Body of pancreas (tissue), 4 donors: ENCODE measurements around the gene PDE1C. TPM values are rescaled to one million over a fixed set of nuclear protein-coding genes. Genes with fewer than 3 reads are reported as not detected.

Source experiments
- ATAC-seq: fragments of 150-250 bp; one replicate; pipeline ENCODE4 v1.9.1; 2016
- DNase-seq, 4 donors: peaks; one replicate each; pipeline ENCODE4 v3.0.0-alpha.2; 2019
- H3K27ac ChIP-seq, 4 donors: fragments of 200-600 bp; sonication (generic); 1 replicate in 3 of 4; 2 replicates in 1 of 4; pipeline versions ENCODE4 v1.5.1 to v1.6.1; 2016 to 2019; ENCODE audit warnings: mild to moderate bottlenecking in 1 of 4, mixed read lengths in 1 of 4, moderate library complexity in 1 of 4
- H3K27me3 ChIP-seq, 2 donors: fragments of 200-600 bp; sonication (generic); one replicate each; pipeline ENCODE4 v1.6.0; 2016; ENCODE audit warnings: mild to moderate bottlenecking in 1 of 2
- H3K36me3 ChIP-seq, 2 donors: fragments of 200-600 bp; sonication (generic); replicated peaks in 1 of 2; 2 replicates each; pipeline ENCODE4 v1.5.1; 2016; ENCODE audit warnings: low read depth in 2 of 2; ENCODE audit not compliant: insufficient read depth in 1 of 2
- H3K4me1 ChIP-seq: fragments of 200-600 bp; sonication (generic); one replicate; pipeline ENCODE4 v1.6.0; 2016
- H3K4me3 ChIP-seq, 2 donors: fragments of 200-600 bp; sonication (generic); 1 replicate in 1 of 2; 2 replicates in 1 of 2; pipeline ENCODE4 v1.5.1; 2016 to 2019
- H3K9me3 ChIP-seq, 3 donors: fragments of 200-600 bp; sonication (generic); 1 replicate in 2 of 3; 2 replicates in 1 of 3; pipeline ENCODE4 v1.5.1; 2016
- POLR2A ChIP-seq, 3 donors: fragments of 450-650 bp; IDR thresholded peaks; one replicate each; pipeline ENCODE4 v1.6.1; 2016; ENCODE audit warnings: antibody characterized with exemption in 3 of 3, mild to moderate bottlenecking in 2 of 3
- WGBS, 2 donors: methylation state at CpG; one replicate each; pipeline ENCODE4 v1.1.5; 2017; 5-methylcytosine and 5-hydroxymethylcytosine counted together
- intact Hi-C: fragments of 100-400 bp; cut with DNase I; formaldehyde crosslinking; loops from one replicate; pipeline ENCODE4 v1.15.1; 2023
- total RNA-seq, 2 donors: library from RNA; depleted of rRNA; stranded (reverse); fragments of >200 nt; gene quantifications; one replicate each; pipeline ENCODE4 v1.1.0, GENCODE V29; 2016
- TF ChIP-seq, protein P1 (sequence below), 7 experiments: fragments of 450-650 bp in 4 of 7; fragments of 200-600 bp in 3 of 7; sonication (generic) in 3 of 7; IDR thresholded peaks; one replicate each; pipeline ENCODE4 v1.5.1; 2016 to 2019; ENCODE audit warnings: antibody characterized with exemption in 7 of 7

Gene PDE1C
- total RNA-seq, 2 donors from 2014 or later = 1.8 to 4.9 TPM

DNA sequence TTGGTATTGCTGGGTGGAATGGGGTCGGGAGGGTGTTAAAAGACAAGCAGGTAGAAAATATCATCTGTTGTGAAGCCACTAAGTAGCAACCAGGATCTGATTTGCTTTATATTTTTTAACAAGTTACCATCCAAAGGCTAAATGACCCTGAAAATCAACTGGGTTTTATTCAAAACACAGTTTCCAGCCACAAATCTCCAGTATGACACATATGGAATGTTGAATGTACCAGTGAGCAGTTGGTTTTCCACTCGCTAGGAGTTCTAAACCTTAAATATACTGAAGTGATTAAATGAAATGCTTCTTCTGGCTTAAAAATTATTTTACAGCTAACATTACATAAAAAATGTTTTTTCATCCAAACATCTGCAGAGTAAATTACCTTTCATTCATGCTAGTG, 112.5 kb downstream of the PDE1C start:
- H3K27me3 ChIP-seq = no peaks in the 10 kb centered on the region
- ATAC-seq (no peak), DNase-seq (no peak)
- no peaks in the 10 kb centered on the region for H3K36me3 ChIP-seq
- H3K4me3 ChIP-seq = no peak overlapping the region
- peaks cover 2% of the 10 kb centered on the region for H3K4me1 ChIP-seq
- 85 to 93% methylated on average over 2 of the region's 2 CpGs for WGBS, 2 donors
- no peaks in the 10 kb centered on the region for H3K9me3 ChIP-seq
- intact Hi-C loops = no loop called here
- no peak overlapping the region for H3K27ac ChIP-seq
- TF ChIP-seq, protein P1, sequence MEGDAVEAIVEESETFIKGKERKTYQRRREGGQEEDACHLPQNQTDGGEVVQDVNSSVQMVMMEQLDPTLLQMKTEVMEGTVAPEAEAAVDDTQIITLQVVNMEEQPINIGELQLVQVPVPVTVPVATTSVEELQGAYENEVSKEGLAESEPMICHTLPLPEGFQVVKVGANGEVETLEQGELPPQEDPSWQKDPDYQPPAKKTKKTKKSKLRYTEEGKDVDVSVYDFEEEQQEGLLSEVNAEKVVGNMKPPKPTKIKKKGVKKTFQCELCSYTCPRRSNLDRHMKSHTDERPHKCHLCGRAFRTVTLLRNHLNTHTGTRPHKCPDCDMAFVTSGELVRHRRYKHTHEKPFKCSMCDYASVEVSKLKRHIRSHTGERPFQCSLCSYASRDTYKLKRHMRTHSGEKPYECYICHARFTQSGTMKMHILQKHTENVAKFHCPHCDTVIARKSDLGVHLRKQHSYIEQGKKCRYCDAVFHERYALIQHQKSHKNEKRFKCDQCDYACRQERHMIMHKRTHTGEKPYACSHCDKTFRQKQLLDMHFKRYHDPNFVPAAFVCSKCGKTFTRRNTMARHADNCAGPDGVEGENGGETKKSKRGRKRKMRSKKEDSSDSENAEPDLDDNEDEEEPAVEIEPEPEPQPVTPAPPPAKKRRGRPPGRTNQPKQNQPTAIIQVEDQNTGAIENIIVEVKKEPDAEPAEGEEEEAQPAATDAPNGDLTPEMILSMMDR (IDR thresholded peaks at IDR 0.05) = no peak
- TF ChIP-seq POLR2A (IDR thresholded peaks at IDR 0.05) = no peak

DNA sequence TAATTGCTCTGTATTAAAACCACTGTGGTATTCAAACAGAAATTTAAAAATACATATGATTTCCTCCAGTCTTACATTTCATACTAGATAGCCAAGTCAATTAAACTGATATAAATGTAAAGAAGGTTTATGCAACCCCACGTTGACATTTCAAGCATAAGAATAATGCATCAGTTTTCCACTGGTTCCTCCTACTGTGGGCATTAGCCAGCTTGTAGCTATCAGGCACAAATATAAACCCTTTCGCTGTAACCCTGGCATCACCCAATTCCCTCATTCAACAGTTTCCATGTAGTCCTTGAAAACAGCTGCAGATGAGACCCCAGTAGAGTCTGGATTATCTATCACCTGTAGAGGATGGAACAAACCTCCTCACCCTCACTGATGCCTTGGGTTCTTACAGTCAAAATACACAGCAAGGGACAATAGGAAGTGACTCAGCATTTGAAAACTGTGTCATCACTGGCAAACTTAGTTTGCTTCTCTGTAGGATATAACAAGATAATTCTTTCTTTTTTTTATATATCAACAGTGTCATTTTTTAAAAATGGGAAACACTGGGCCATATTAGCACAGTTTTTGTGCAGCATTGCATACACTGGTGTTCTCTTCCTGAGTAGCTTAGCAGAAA, 113.0 kb downstream of the PDE1C start:
- TF ChIP-seq, protein P1 (IDR thresholded peaks at IDR 0.05) = no peak
- ATAC-seq (no peak), DNase-seq (no peak)
- Histone ChIP-seq H3K36me3 (no peaks in the 10 kb centered on the region), H3K27me3 (no peaks in the 10 kb centered on the region), H3K4me3 (no peak overlapping the region), H3K4me1 (no peaks in the 10 kb centered on the region), H3K27ac (no peak overlapping the region), H3K9me3 (no peaks in the 10 kb centered on the region)
- 72 to 75% methylated on average over 2 of the region's 2 CpGs for WGBS, 2 donors
- intact Hi-C loops = no loop called here

DNA sequence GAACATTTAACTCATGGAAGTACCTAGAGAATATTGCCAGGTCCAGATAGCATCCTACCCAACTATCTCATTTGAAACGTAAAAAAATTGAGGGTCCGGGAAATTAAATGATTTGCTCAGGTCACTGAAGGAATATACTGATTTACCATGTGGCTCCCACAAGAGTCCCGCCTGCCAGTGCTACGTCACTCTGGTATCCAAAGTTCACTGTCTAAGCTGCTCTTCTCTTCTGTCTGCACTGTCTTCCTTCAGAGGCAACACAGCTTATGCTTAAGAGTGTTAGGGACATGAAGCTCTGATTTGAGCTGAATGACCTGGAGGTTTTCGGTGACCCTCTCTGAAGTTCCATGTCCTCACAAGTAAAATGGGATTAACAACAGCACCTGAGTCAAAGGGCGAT, 114.6 kb downstream of the PDE1C start:
- Histone ChIP-seq H3K4me3 (no peak overlapping the region), H3K27me3 (no peaks in the 10 kb centered on the region), H3K4me1 (no peaks in the 10 kb centered on the region), H3K9me3 (no peaks in the 10 kb centered on the region), H3K36me3 (no peaks in the 10 kb centered on the region), H3K27ac (no peak overlapping the region)
- DNase-seq = no peak
- intact Hi-C loops = no loop called here
- no peak for ATAC-seq
- no peak for TF ChIP-seq POLR2A (IDR thresholded peaks at IDR 0.05)
- TF ChIP-seq, protein P1 (IDR thresholded peaks at IDR 0.05) = no peak
- WGBS, 2 donors = 95 to 99% methylated on average over 6 of the region's 6 CpGs

DNA sequence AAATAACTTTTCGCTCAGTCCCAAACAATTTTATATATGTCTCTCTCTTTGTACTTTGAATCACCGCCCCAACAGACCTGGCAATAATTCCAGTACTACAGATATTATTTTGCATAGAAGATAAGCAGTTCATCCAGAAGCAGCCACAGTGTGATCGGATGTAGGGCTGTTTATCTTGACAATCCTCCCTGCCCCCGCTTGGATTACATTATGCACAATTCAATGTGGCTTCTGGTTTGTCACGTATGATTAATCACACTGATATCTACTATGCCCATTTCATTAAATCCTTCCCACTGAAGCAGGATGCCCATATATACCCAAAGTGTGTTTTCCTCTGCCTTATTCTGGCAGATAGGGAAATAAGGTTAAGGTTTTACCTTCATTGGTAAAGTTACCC, 115.2 kb downstream of the PDE1C start:
- no peak for DNase-seq
- Histone ChIP-seq H3K4me1 (no peaks in the 10 kb centered on the region), H3K27ac (no peak overlapping the region), H3K27me3 (no peaks in the 10 kb centered on the region), H3K36me3 (no peaks in the 10 kb centered on the region), H3K9me3 (no peaks in the 10 kb centered on the region), H3K4me3 (no peak overlapping the region)
- intact Hi-C loops = no loop called here
- TF ChIP-seq, protein P1 (IDR thresholded peaks at IDR 0.05) = no peak
- TF ChIP-seq POLR2A (IDR thresholded peaks at IDR 0.05) = no peak
- no peak for ATAC-seq
- WGBS, 2 donors = 92 to 93% methylated on average over 5 of the region's 5 CpGs

DNA sequence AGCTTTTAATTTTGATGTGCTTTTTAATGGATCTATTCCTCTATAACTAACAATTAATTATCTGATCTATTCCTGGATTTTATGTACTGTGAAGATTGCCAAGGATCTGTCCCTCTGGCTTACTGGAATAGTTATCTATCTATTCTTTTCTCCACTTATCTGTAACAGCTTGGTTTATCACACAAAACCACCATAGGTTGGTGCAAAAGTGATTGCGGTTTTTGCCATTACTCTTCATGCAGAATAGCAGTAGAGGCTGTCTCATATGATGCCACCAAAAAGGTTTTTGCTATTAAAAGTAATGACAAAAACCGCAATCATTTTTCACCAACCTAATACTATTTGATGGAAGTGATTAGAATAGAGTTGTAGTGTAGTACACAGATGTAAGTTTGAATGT, 115.7 kb downstream of the PDE1C start:
- H3K4me3 ChIP-seq = no peak overlapping the region
- 80 to 86% methylated on average over 2 of the region's 2 CpGs for WGBS, 2 donors
- H3K27ac ChIP-seq = no peak overlapping the region
- TF ChIP-seq, protein P1 (IDR thresholded peaks at IDR 0.05) = no peak
- H3K36me3 ChIP-seq = no peaks in the 10 kb centered on the region
- ATAC-seq (no peak), DNase-seq (no peak)
- no peaks in the 10 kb centered on the region for H3K27me3 ChIP-seq
- intact Hi-C loops = no loop called here
- H3K4me1 ChIP-seq = no peaks in the 10 kb centered on the region
- no peaks in the 10 kb centered on the region for H3K9me3 ChIP-seq
